DOHH2 (cell line): Measurements from ENCODE around the gene PHF11.

Experiments
- H3F3A ChIP-seq: fragments of 200-600 bp; sonication (generic), shearing (Covaris generic); 2 replicates; pipeline ENCODE4 v1.6.0; 2016; ENCODE audit warnings: antibody characterized with exemption, mild to moderate bottlenecking; ENCODE audit not compliant: control insufficient read depth, insufficient read depth
- H3K27ac ChIP-seq: fragments of 200-600 bp; sonication (generic); 2 replicates; pipeline ENCODE4 v1.5.1; 2014; ENCODE audit warnings: low read depth, mild to moderate bottlenecking, low read length, moderate library complexity
- H3K27me3 ChIP-seq: fragments of 200-600 bp; sonication (generic); 2 replicates; pipeline ENCODE4 v1.6.1; 2014; ENCODE audit warnings: mild to moderate bottlenecking, low read length, mixed read lengths; ENCODE audit not compliant: control insufficient read depth
- H3K36me3 ChIP-seq: fragments of 200-600 bp; sonication (generic); 2 replicates; pipeline ENCODE4 v1.6.1; 2014; ENCODE audit warnings: mild to moderate bottlenecking, low read length, moderate library complexity, mixed read lengths; ENCODE audit not compliant: control insufficient read depth
- H3K4me1 ChIP-seq: fragments of 200-600 bp; sonication (generic); 2 replicates; pipeline ENCODE4 v1.6.1; 2014; ENCODE audit warnings: mild to moderate bottlenecking, low read length, mixed read lengths; ENCODE audit not compliant: control insufficient read depth
- H3K4me2 ChIP-seq: fragments of 200-600 bp; sonication (generic); 2 replicates; pipeline ENCODE4 v1.6.0; 2014; ENCODE audit warnings: mild to moderate bottlenecking, low read length, moderate library complexity
- H3K4me3 ChIP-seq: fragments of 200-600 bp; sonication (generic); 2 replicates; pipeline ENCODE4 v1.5.1; 2014; ENCODE audit warnings: mild to moderate bottlenecking, low read length, mixed read lengths
- H3K79me2 ChIP-seq: fragments of 200-600 bp; sonication (generic); 2 replicates; pipeline ENCODE4 v1.6.1; 2014; ENCODE audit warnings: mild to moderate bottlenecking, low read length, mixed read lengths; ENCODE audit not compliant: control insufficient read depth
- H3K9me2 ChIP-seq: fragments of 200-600 bp; sonication (generic); replicated peaks from 2 replicates; pipeline ENCODE4 v1.6.1; 2014; ENCODE audit warnings: mild to moderate bottlenecking, low read length, mixed read lengths; ENCODE audit not compliant: control insufficient read depth
- H3K9me3 ChIP-seq: fragments of 200-600 bp; sonication (generic); 2 replicates; pipeline ENCODE4 v1.6.1; 2014; ENCODE audit warnings: antibody characterized with exemption, low read length, mixed read lengths; ENCODE audit not compliant: control insufficient read depth, insufficient read depth
- H4K20me1 ChIP-seq: fragments of 200-600 bp; sonication (generic); 2 replicates; pipeline ENCODE4 v1.6.0; 2014; ENCODE audit warnings: low read depth, mild to moderate bottlenecking, antibody characterized with exemption, low read length, moderate library complexity; ENCODE audit not compliant: control insufficient read depth, insufficient read depth
- EZH2phosphoT487 ChIP-seq: fragments of 200-600 bp; sonication (generic); IDR thresholded peaks from 2 replicates; pipeline ENCODE4 v1.6.1; 2017; ENCODE audit warnings: borderline replicate concordance, mild to moderate bottlenecking, antibody characterized with exemption, low read length, moderate library complexity, mixed read lengths
- TF ChIP-seq, protein P1 (sequence below): fragments of 200-600 bp; sonication (generic); IDR thresholded peaks from one replicate; pipeline ENCODE4 v1.5.1; 2014; ENCODE audit warnings: antibody characterized with exemption, mild to moderate bottlenecking, low read depth, low read length; ENCODE audit not compliant: poor library complexity, severe bottlenecking

The PHF11 gene

GRCh38 chr13:49554387-49554786, 58.6 kb downstream of the PHF11 start:
- H3K4me3 ChIP-seq = no peak overlapping the region
- H3K79me2 ChIP-seq = no peaks in the 10 kb centered on the region
- no peaks in the 10 kb centered on the region for H3F3A ChIP-seq
- H3K36me3 ChIP-seq = peaks cover 61% of the 10 kb centered on the region
- no peaks in the 10 kb centered on the region for H3K27me3 ChIP-seq
- no peaks in the 10 kb centered on the region for H3K9me3 ChIP-seq
- no peaks in the 10 kb centered on the region for H3K9me2 ChIP-seq
- H3K4me1 ChIP-seq = no peaks in the 10 kb centered on the region
- no peak for TF ChIP-seq EZH2phosphoT487
- TF ChIP-seq, protein P1, sequence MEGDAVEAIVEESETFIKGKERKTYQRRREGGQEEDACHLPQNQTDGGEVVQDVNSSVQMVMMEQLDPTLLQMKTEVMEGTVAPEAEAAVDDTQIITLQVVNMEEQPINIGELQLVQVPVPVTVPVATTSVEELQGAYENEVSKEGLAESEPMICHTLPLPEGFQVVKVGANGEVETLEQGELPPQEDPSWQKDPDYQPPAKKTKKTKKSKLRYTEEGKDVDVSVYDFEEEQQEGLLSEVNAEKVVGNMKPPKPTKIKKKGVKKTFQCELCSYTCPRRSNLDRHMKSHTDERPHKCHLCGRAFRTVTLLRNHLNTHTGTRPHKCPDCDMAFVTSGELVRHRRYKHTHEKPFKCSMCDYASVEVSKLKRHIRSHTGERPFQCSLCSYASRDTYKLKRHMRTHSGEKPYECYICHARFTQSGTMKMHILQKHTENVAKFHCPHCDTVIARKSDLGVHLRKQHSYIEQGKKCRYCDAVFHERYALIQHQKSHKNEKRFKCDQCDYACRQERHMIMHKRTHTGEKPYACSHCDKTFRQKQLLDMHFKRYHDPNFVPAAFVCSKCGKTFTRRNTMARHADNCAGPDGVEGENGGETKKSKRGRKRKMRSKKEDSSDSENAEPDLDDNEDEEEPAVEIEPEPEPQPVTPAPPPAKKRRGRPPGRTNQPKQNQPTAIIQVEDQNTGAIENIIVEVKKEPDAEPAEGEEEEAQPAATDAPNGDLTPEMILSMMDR = no peak
- H3K4me2 ChIP-seq = no peak overlapping the region
- no peak overlapping the region for H3K27ac ChIP-seq
- no peaks in the 10 kb centered on the region for H4K20me1 ChIP-seq

- Histone ChIP-seq H3K27ac (no peak overlapping the region), H3K9me3 (no peaks in the 10 kb centered on the region), H4K20me1 (no peaks in the 10 kb centered on the region), H3K9me2 (no peaks in the 10 kb centered on the region), H3K79me2 (no peaks in the 10 kb centered on the region), H3K36me3 (peaks cover 60% of the 10 kb centered on the region), H3F3A (no peaks in the 10 kb centered on the region), H3K4me2 (no peak overlapping the region), H3K4me1 (no peaks in the 10 kb centered on the region), H3K27me3 (no peaks in the 10 kb centered on the region), H3K4me3 (no peak overlapping the region)
- TF ChIP-seq EZH2phosphoT487 = no peak
- TF ChIP-seq, protein P1 = no peak
Observed at GRCh38 chr13:49559006-49559405, 63.3 kb downstream of the PHF11 start.

DNA sequence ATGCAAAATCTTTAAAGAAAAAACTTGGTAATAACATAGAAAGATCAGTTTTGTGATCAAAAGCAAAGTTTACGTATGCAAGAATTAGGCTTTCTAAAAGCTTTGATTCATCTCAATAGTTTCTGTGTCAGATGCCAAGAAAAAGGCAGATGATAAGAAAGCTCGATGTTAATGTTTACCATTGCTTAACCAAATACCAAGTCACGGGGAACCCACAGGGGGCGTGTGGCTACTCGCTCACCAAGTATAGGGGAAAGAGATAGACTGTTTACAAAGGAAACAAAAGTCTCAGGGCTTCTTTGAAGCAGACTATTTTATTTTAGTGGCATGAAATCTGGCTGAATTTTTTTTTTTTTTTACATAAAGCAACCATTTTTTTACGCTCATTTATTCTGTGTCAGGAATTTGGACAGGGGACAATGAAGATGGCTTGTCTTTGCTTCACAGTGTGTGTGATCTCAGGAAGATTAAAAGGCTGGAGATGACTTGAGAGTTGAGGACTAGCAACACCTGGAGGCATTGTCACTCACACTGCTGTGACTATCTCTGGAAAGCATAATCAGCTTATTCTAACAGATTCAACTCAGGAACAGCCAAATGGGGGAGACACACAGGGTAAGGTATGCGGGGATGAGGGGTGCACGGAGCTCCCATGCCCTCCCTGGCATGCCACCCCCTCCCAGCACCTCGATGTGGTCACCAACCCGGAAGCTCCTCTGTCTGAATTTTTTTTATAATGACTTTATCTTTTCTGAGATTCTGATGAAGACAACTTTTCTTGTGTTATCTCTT, 64.7 kb downstream of the PHF11 start:
- Histone ChIP-seq H3K9me2 (no peaks in the 10 kb centered on the region), H3K27me3 (no peaks in the 10 kb centered on the region), H3K4me3 (no peak overlapping the region), H3K4me1 (no peaks in the 10 kb centered on the region), H3K4me2 (no peak overlapping the region), H3K79me2 (no peaks in the 10 kb centered on the region), H3F3A (no peaks in the 10 kb centered on the region), H3K36me3 (peaks cover 48% of the 10 kb centered on the region), H4K20me1 (no peaks in the 10 kb centered on the region), H3K9me3 (no peaks in the 10 kb centered on the region), H3K27ac (no peak overlapping the region)
- TF ChIP-seq, protein P1 = no peak
- TF ChIP-seq EZH2phosphoT487 = no peak
